ENCODE results near the gene CNEP1R1. TPM values are rescaled to one million over a fixed set of nuclear protein-coding genes. Genes with fewer than 3 reads are reported as not detected.
A peak's percentile ranks its signal among the peaks of the same experiment; 100 is the strongest.

Gene CNEP1R1
- total and polyA plus RNA-seq, 9 of the 15 experiments (the other 6 are each of a cell fraction or from before 2014, with no cell fraction given) = 7.6 to 20.1 (median 10.6) TPM

DNA sequence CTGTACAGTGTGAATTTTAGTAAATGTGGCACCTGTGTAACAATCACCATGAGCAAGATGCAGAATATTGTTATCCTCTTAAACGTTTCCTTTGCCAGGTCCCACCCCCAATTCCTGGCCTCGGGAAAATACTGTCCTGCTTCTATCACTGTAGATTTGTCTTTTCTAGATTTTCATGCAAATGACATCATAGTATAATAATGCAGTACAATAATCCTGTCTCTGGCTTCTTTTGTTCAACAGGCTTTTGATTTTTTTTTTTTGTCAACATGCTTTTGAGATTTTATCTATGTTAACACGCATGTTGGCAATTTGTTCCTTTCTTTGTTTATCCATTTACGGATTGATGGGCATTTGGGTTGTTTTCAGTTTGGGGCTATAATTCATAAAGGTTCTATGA, 20.4 kb downstream of the CNEP1R1 start (continued):
- TF ChIP-seq GTF2E2 (tag; IDR thresholded peaks at IDR 0.05) = no peak
- TF ChIP-seq ZNF561 (CRISPR knock-in tag; conservative IDR thresholded peaks at IDR 0.05) = no peak
- TF ChIP-seq ERF (CRISPR knock-in tag; IDR thresholded peaks at IDR 0.05) = no peak
- TF ChIP-seq ADNP (tag; IDR thresholded peaks at IDR 0.05) = no peak
- no peak for TF ChIP-seq KLF16 (IDR thresholded peaks at IDR 0.05)
- TF ChIP-seq, protein P1, sequence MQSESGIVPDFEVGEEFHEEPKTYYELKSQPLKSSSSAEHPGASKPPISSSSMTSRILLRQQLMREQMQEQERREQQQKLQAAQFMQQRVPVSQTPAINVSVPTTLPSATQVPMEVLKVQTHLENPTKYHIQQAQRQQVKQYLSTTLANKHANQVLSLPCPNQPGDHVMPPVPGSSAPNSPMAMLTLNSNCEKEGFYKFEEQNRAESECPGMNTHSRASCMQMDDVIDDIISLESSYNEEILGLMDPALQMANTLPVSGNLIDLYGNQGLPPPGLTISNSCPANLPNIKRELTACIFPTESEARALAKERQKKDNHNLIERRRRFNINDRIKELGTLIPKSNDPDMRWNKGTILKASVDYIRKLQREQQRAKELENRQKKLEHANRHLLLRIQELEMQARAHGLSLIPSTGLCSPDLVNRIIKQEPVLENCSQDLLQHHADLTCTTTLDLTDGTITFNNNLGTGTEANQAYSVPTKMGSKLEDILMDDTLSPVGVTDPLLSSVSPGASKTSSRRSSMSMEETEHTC (IDR thresholded peaks at IDR 0.05) = no peak
- TF ChIP-seq POLR3A (IDR thresholded peaks at IDR 0.05; ENCODE audit: borderline replicate concordance, extremely low read depth, insufficient read depth, insufficient read length) = no peak

DNA sequence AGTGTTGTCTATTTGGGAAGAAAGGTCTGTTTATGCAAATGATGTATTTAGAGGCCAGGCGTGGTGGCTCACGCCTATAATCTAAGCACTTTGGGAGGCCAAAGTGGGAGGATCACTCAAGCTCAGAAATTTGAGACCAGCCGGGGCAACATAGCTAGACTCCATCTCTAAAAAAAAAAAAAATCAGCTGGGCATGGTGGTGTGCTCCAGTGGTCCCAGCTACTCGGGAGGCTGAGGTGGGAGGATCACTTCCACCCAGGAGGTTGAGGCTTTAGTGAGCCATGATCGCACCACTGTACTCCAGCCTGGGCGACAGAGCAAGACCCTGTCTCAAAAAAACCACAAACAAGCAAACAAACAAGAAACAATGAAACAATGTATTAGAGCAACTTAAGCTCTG, 21.8 kb downstream of the CNEP1R1 start:
- WGBS (ENCODE audit: insufficient coverage, low coverage, missing lambda C conversion rate) = under 1% methylated on average over 6 of the region's 6 CpGs
- H3K9me1 ChIP-seq (ENCODE audit: control insufficient read depth, insufficient read depth, low read length) = no peaks in the 10 kb centered on the region
- ATAC-seq = no peak

More for the DNA sequence above, 21.8 kb downstream of the CNEP1R1 start:
- FAIRE-seq (no peak), DNase-seq (ENCODE audit: extremely low read depth in 1 of 4, low spot score in 3 of 4) (no peak)
- H4K20me1 ChIP-seq (replicated peaks; ENCODE audit: control insufficient read depth, insufficient read depth, low read length) = no peaks in the 10 kb centered on the region
- no peak overlapping the region for H2AFZ ChIP-seq (ENCODE audit: low read depth, low read length)
- no peaks in the 10 kb centered on the region for H3K36me3 ChIP-seq (ENCODE audit: control insufficient read depth, insufficient read depth, low read length)
- H3K9ac ChIP-seq (ENCODE audit: insufficient read depth in 1 of 2, low read depth in 2 of 2, low read length in 2 of 2) = no peak overlapping the region
- in situ Hi-C loops (cut with MboI) (no loop called here), intact Hi-C loops (cut with micrococcal nuclease) (no loop called here)
- TF ChIP-seq RBM14 (IDR thresholded peaks at IDR 0.05; ENCODE audit: borderline replicate concordance, insufficient read depth, low read depth, low read length) = no peak
- TF ChIP-seq ZNF121 (CRISPR knock-in tag; conservative IDR thresholded peaks at IDR 0.05) = peak; percentile 31; the same call in 1 of the 2 replicates
- no peaks in the 10 kb centered on the region for H3K9me3 ChIP-seq (replicated peaks; ENCODE audit: control insufficient read depth, insufficient read depth, low read depth, low read length)
- no peak overlapping the region for H3K4me2 ChIP-seq (ENCODE audit: insufficient read depth, low read length)
- no TSS peak for BruUV-seq (replicated peaks)
- POLR2A ChIA-PET = no interaction called here
- CTCF ChIA-PET (ENCODE audit: low intra/inter-chr PET ratio) = no interaction called here
- no peaks in the 10 kb centered on the region for H3K4me1 ChIP-seq (replicated peaks in 1 of 2; ENCODE audit: control insufficient read depth in 2 of 2, insufficient read depth in 2 of 2, low read length in 2 of 2)
- peaks cover 19 to 21% of the 10 kb centered on the region in 2 experiments for H3K27me3 ChIP-seq (ENCODE audit: control insufficient read depth in 2 of 2, insufficient read depth in 2 of 2, low read length in 2 of 2)
- H3K79me2 ChIP-seq (ENCODE audit: control insufficient read depth, insufficient read depth, low read length) = no peaks in the 10 kb centered on the region
- H3K4me3 ChIP-seq = no peak overlapping the region
- H3K27ac ChIP-seq (ENCODE audit: extremely low read depth, low read depth, low read length) = no peak overlapping the region
